Activated CD4-positive, alpha-beta T cell treated with anti-CD3 and anti-CD28 coated beads, Interleukin-2, amount 10 ng/mL, durations not matched to agents 24 days and 14 days (primary cell): ENCODE results near the gene RTP3. TPM values are rescaled to one million over a fixed set of nuclear protein-coding genes. Genes with fewer than 3 reads are reported as not detected.

Experiments
- DNase-seq: peaks from one replicate; pipeline ENCODE4 v3.0.0; 2022
- H3K27ac Mint-ChIP-seq: one replicate; pipeline ENCODE4 v1.8.0; 2022; ENCODE audit warnings: mild to moderate bottlenecking, mixed read lengths
- H3K27me3 Mint-ChIP-seq: one replicate; pipeline ENCODE4 v1.8.0; 2022; ENCODE audit warnings: mixed read lengths
- H3K36me3 Mint-ChIP-seq: one replicate; pipeline ENCODE4 v1.8.0; 2022; ENCODE audit warnings: low read depth, mild to moderate bottlenecking, mixed read lengths
- H3K4me1 Mint-ChIP-seq: one replicate; pipeline ENCODE4 v1.8.0; 2021; ENCODE audit warnings: mixed read lengths
- H3K4me3 Mint-ChIP-seq: one replicate; pipeline ENCODE4 v1.8.0; 2022; ENCODE audit warnings: mild to moderate bottlenecking, moderate library complexity, mixed read lengths
- H3K9me3 Mint-ChIP-seq: one replicate; pipeline ENCODE4 v1.8.0; 2021; ENCODE audit warnings: mixed read lengths
- intact Hi-C: fragments of 100-400 bp; cut with micrococcal nuclease; formaldehyde crosslinking; loops from one replicate; pipeline ENCODE4 v1.15.1; 2023
- total RNA-seq: library from RNA; stranded (reverse); gene quantifications from 2 replicates; pipeline ENCODE4 v1.2.3, GENCODE V29; 2022

Gene RTP3
- total RNA-seq, 1 donor from 2014 or later: not detected

GRCh38 chr3:46464326-46465195, 33.2 kb upstream of the RTP3 start, which contains the start of gene LTF:
Gene LTF, minus strand, starts transcription at chr3:46464905. Its CDS starts 38 bp downstream, at chr3:46464867.
- H3K4me1 Mint-ChIP-seq: no peaks in the 10 kb centered on the region
- H3K4me3 Mint-ChIP-seq: no peak within 1 kb of the TSS
- no peak within 1 kb of the TSS for H3K27ac Mint-ChIP-seq
- no peaks in the 10 kb centered on the region for H3K9me3 Mint-ChIP-seq
- no peak for DNase-seq
- intact Hi-C loops: no loop called here
- peaks cover 64% of the 10 kb centered on the region for H3K27me3 Mint-ChIP-seq
- no peaks in the 10 kb centered on the region for H3K36me3 Mint-ChIP-seq

- Mint-ChIP-seq H3K27ac (no peak overlapping the region), H3K36me3 (no peaks in the 10 kb centered on the region), H3K9me3 (no peaks in the 10 kb centered on the region), H3K27me3 (peaks cover 58% of the 10 kb centered on the region), H3K4me1 (no peaks in the 10 kb centered on the region), H3K4me3 (no peak overlapping the region)
- DNase-seq: no peak
- intact Hi-C loops: no loop called here
Measured at GRCh38 chr3:46465196-46465520, 32.6 kb upstream of the RTP3 start.

- Mint-ChIP-seq H3K27ac (no peak overlapping the region), H3K36me3 (no peaks in the 10 kb centered on the region), H3K9me3 (no peaks in the 10 kb centered on the region), H3K4me3 (no peak overlapping the region), H3K27me3 (peaks cover 49% of the 10 kb centered on the region), H3K4me1 (no peaks in the 10 kb centered on the region)
- DNase-seq: no peak
- intact Hi-C loops: no loop called here
Measured at GRCh38 chr3:46466273-46466672, 31.5 kb upstream of the RTP3 start.

- H3K4me1 Mint-ChIP-seq: no peaks in the 10 kb centered on the region
- no peak overlapping the region for H3K4me3 Mint-ChIP-seq
- no peaks in the 10 kb centered on the region for H3K36me3 Mint-ChIP-seq
- peaks cover 45% of the 10 kb centered on the region for H3K27me3 Mint-ChIP-seq
- no peaks in the 10 kb centered on the region for H3K9me3 Mint-ChIP-seq
- no peak for DNase-seq
- no peak overlapping the region for H3K27ac Mint-ChIP-seq
- intact Hi-C loops: no loop called here
Measured at GRCh38 chr3:46466871-46467403, 30.8 kb upstream of the RTP3 start.

GRCh38 chr3:46467562-46467961, 30.2 kb upstream of the RTP3 start:
- H3K4me1 Mint-ChIP-seq: no peaks in the 10 kb centered on the region
- H3K9me3 Mint-ChIP-seq: no peaks in the 10 kb centered on the region
- DNase-seq: no peak
- H3K27me3 Mint-ChIP-seq: peaks cover 44% of the 10 kb centered on the region
- no peaks in the 10 kb centered on the region for H3K36me3 Mint-ChIP-seq
- intact Hi-C loops: no loop called here
- H3K27ac Mint-ChIP-seq: no peak overlapping the region
- H3K4me3 Mint-ChIP-seq: no peak overlapping the region

- Mint-ChIP-seq H3K4me3 (no peak overlapping the region), H3K27me3 (peaks cover 41% of the 10 kb centered on the region), H3K36me3 (no peaks in the 10 kb centered on the region), H3K27ac (no peak overlapping the region), H3K4me1 (no peaks in the 10 kb centered on the region), H3K9me3 (no peaks in the 10 kb centered on the region)
- no peak for DNase-seq
- intact Hi-C loops: no loop called here
Measured at GRCh38 chr3:46468753-46469600, 28.8 kb upstream of the RTP3 start.

- H3K36me3 Mint-ChIP-seq: peaks cover 2% of the 10 kb centered on the region
- intact Hi-C loops: no loop called here
- peaks cover 5% of the 10 kb centered on the region for H3K9me3 Mint-ChIP-seq
- H3K4me1 Mint-ChIP-seq: no peaks in the 10 kb centered on the region
- H3K4me3 Mint-ChIP-seq: no peak overlapping the region
- H3K27me3 Mint-ChIP-seq: peaks cover 42% of the 10 kb centered on the region
- DNase-seq: no peak
- H3K27ac Mint-ChIP-seq: no peak overlapping the region
Measured at GRCh38 chr3:46469680-46470357, 28.0 kb upstream of the RTP3 start.

GRCh38 chr3:46470831-46471230, 26.9 kb upstream of the RTP3 start:
- DNase-seq: no peak
- intact Hi-C loops: no loop called here
- H3K27me3 Mint-ChIP-seq: peaks cover 42% of the 10 kb centered on the region
- H3K9me3 Mint-ChIP-seq: peaks cover 13% of the 10 kb centered on the region
- H3K36me3 Mint-ChIP-seq: peaks cover 2% of the 10 kb centered on the region
- H3K4me1 Mint-ChIP-seq: no peaks in the 10 kb centered on the region
- no peak overlapping the region for H3K4me3 Mint-ChIP-seq
- no peak overlapping the region for H3K27ac Mint-ChIP-seq

- intact Hi-C loops: no loop called here
- Mint-ChIP-seq H3K36me3 (peaks cover 2% of the 10 kb centered on the region), H3K27ac (no peak overlapping the region), H3K9me3 (peaks cover 13% of the 10 kb centered on the region), H3K4me1 (no peaks in the 10 kb centered on the region), H3K4me3 (no peak overlapping the region), H3K27me3 (peaks cover 39% of the 10 kb centered on the region)
- no peak for DNase-seq
Measured at GRCh38 chr3:46471371-46471914, 26.3 kb upstream of the RTP3 start.

- DNase-seq: no peak
- Mint-ChIP-seq H3K27me3 (peaks cover 39% of the 10 kb centered on the region), H3K4me1 (no peaks in the 10 kb centered on the region), H3K27ac (no peak overlapping the region), H3K9me3 (peaks cover 13% of the 10 kb centered on the region), H3K4me3 (no peak overlapping the region), H3K36me3 (peaks cover 2% of the 10 kb centered on the region)
- intact Hi-C loops: no loop called here
Measured at GRCh38 chr3:46472736-46473135, 25.0 kb upstream of the RTP3 start.

GRCh38 chr3:46477145-46477544, 20.6 kb upstream of the RTP3 start:
- intact Hi-C loops: no loop called here
- DNase-seq: no peak
- Mint-ChIP-seq H3K36me3 (peaks cover 2% of the 10 kb centered on the region), H3K27ac (no peak overlapping the region), H3K4me1 (no peaks in the 10 kb centered on the region), H3K9me3 (peaks cover 13% of the 10 kb centered on the region), H3K4me3 (no peak overlapping the region), H3K27me3 (peaks cover 54% of the 10 kb centered on the region)

- Mint-ChIP-seq H3K4me3 (no peak overlapping the region), H3K9me3 (peaks cover 13% of the 10 kb centered on the region), H3K4me1 (no peaks in the 10 kb centered on the region), H3K27me3 (peaks cover 51% of the 10 kb centered on the region), H3K27ac (no peak overlapping the region), H3K36me3 (peaks cover 2% of the 10 kb centered on the region)
- no peak for DNase-seq
- intact Hi-C loops: no loop called here
Measured at GRCh38 chr3:46477756-46478155, 20.0 kb upstream of the RTP3 start.

GRCh38 chr3:46478341-46478740, 19.4 kb upstream of the RTP3 start:
- intact Hi-C loops: no loop called here
- Mint-ChIP-seq H3K4me1 (no peaks in the 10 kb centered on the region), H3K36me3 (peaks cover 2% of the 10 kb centered on the region), H3K4me3 (no peak overlapping the region), H3K9me3 (peaks cover 13% of the 10 kb centered on the region), H3K27ac (no peak overlapping the region), H3K27me3 (peaks cover 50% of the 10 kb centered on the region)
- DNase-seq: no peak
